GM18951 (cell line): ENCODE results near the gene ADGRD1.
"Not testable (repeated sequence)": the region's sequence is repeated elsewhere in the genome, so short reads cannot be mapped to it uniquely, and the experiment has no call there.

ENCODE experiments used
- POLR2A ChIP-seq: IDR thresholded peaks from 4 replicates; pipeline ENCODE4 v1.6.1; 2011; ENCODE audit warnings: mild to moderate bottlenecking; ENCODE audit not compliant: insufficient read length, insufficient read depth; ENCODE audit errors: extremely low read depth
- in situ Hi-C: fragments of 300-500 bp; cut with MboI; formaldehyde crosslinking; loops from one replicate; pipeline ENCODE4 v1.12.0; 2022; ENCODE audit warnings: low sequenced_read_pairs, mixed read lengths, inconsistent platforms; ENCODE audit not compliant: unreplicated experiment

The ADGRD1 gene

GRCh38 chr12:130993759-130994670 lies 40.3 kb downstream of the ADGRD1 start:
- TF ChIP-seq POLR2A, result no peak
- in situ Hi-C loops, result no loop called here

GRCh38 chr12:130994821-130995375 lies 41.2 kb downstream of the ADGRD1 start:
- TF ChIP-seq POLR2A, result no peak
- in situ Hi-C loops, result no loop called here

GRCh38 chr12:130995386-130995969 lies 41.8 kb downstream of the ADGRD1 start:
- in situ Hi-C loops, result not testable (repeated sequence)

- no peak for TF ChIP-seq POLR2A
- in situ Hi-C loops, result no loop called here
These were observed 44.4 kb downstream of the ADGRD1 start for GRCh38 chr12:130998136-130998535.

GRCh38 chr12:131000000-131000486 lies 46.3 kb downstream of the ADGRD1 start:
- in situ Hi-C loops, result no loop called here
- no peak for TF ChIP-seq POLR2A

GRCh38 chr12:131001493-131001892 lies 47.8 kb downstream of the ADGRD1 start:
- in situ Hi-C loops, result no loop called here
- no peak for TF ChIP-seq POLR2A

- in situ Hi-C loops, result no loop called here
- no peak for TF ChIP-seq POLR2A
These were observed 48.5 kb downstream of the ADGRD1 start for GRCh38 chr12:131002216-131002631.

- no peak for TF ChIP-seq POLR2A
- in situ Hi-C loops, result no loop called here
These were observed 49.5 kb downstream of the ADGRD1 start for GRCh38 chr12:131003036-131003715.

GRCh38 chr12:131003716-131004045 lies 50.0 kb downstream of the ADGRD1 start:
- in situ Hi-C loops, result no loop called here
- no peak for TF ChIP-seq POLR2A

- TF ChIP-seq POLR2A, result no peak
- in situ Hi-C loops, result no loop called here
These were observed 50.5 kb downstream of the ADGRD1 start for GRCh38 chr12:131004166-131004565.

- in situ Hi-C loops, result no loop called here
- no peak for TF ChIP-seq POLR2A
These were observed 51.7 kb downstream of the ADGRD1 start for GRCh38 chr12:131005161-131006035.

- in situ Hi-C loops, result no loop called here
These were observed 52.5 kb downstream of the ADGRD1 start for GRCh38 chr12:131006036-131006735.

More at GRCh38 chr12:131006036-131006735, 52.5 kb downstream of the ADGRD1 start:
- TF ChIP-seq POLR2A, result no peak
